Esophagus squamous epithelium (tissue), 5 donors: Measurements from ENCODE around the gene RASA3. TPM values are rescaled to one million over a fixed set of nuclear protein-coding genes. Genes with fewer than 3 reads are reported as not detected.
"Not testable (repeated sequence)": the region's sequence is repeated elsewhere in the genome, so short reads cannot be mapped to it uniquely, and the experiment has no call there.

ENCODE experiments used
- DNase-seq: peaks from one replicate; lab custom pipeline; 2025; lab: John Stamatoyannopoulos, UW
- H3K27ac ChIP-seq, 4 donors: fragments of 200-600 bp; sonication (generic); one replicate each; pipeline ENCODE4 v1.5.1; 2016 to 2019; ENCODE audit warnings: mild to moderate bottlenecking in 1 of 4
- H3K27me3 ChIP-seq, 4 donors: fragments of 200-600 bp; sonication (generic); 1 replicate in 3 of 4; 2 replicates in 1 of 4; pipeline versions ENCODE4 v1.5.1 to v1.6.0; 2017 to 2021; ENCODE audit warnings: antibody characterized with exemption in 1 of 4
- H3K36me3 ChIP-seq, 3 donors: fragments of 200-600 bp; sonication (generic); one replicate each; pipeline ENCODE4 v1.5.1; 2016 to 2019
- H3K4me1 ChIP-seq, 3 donors: fragments of 200-600 bp; sonication (generic); one replicate each; pipeline ENCODE4 v1.5.1; 2017 to 2019
- H3K4me3 ChIP-seq, 4 donors: fragments of 200-600 bp; sonication (generic); 1 replicate in 3 of 4; 2 replicates in 1 of 4; pipeline ENCODE4 v1.5.1; 2016 to 2019; ENCODE audit warnings: mild to moderate bottlenecking in 2 of 4, moderate library complexity in 1 of 4
- H3K9me3 ChIP-seq, 3 donors: fragments of 200-600 bp; sonication (generic); one replicate each; pipeline ENCODE4 v1.5.1; 2016 to 2019
- POLR2A ChIP-seq, 4 donors: fragments of 450-650 bp; IDR thresholded peaks; one replicate each; pipeline ENCODE4 v1.6.1; 2017; ENCODE audit warnings: antibody characterized with exemption in 4 of 4, mild to moderate bottlenecking in 4 of 4, moderate library complexity in 3 of 4
- WGBS, 2 donors: methylation state at CpG; one replicate each; pipeline ENCODE4 v1.1.5; 2018; 5-methylcytosine and 5-hydroxymethylcytosine counted together
- intact Hi-C: fragments of 100-400 bp; cut with DNase I; formaldehyde crosslinking; loops from one replicate; pipeline ENCODE4 v1.15.0; 2022
- total RNA-seq, 4 donors: library from RNA; depleted of rRNA; stranded (reverse); fragments of >200 nt; gene quantifications; one replicate each; pipeline ENCODE4 v1.1.0, GENCODE V29; 2016
- TF ChIP-seq, protein P1 (sequence below), 6 experiments: fragments of 450-650 bp in 4 of 6; fragments of 200-600 bp in 2 of 6; sonication (generic) in 2 of 6; IDR thresholded peaks; one replicate each; pipeline ENCODE4 v1.5.1; 2016 to 2019; ENCODE audit warnings: antibody characterized with exemption in 6 of 6, mild to moderate bottlenecking in 4 of 6, moderate library complexity in 4 of 6
- donor health status: DM: yes; HTN: yes; CAD: no.

The RASA3 gene
- total RNA-seq, 4 donors from 2014 or later: 1.4 to 8.8 (median 3.1) TPM

DNA sequence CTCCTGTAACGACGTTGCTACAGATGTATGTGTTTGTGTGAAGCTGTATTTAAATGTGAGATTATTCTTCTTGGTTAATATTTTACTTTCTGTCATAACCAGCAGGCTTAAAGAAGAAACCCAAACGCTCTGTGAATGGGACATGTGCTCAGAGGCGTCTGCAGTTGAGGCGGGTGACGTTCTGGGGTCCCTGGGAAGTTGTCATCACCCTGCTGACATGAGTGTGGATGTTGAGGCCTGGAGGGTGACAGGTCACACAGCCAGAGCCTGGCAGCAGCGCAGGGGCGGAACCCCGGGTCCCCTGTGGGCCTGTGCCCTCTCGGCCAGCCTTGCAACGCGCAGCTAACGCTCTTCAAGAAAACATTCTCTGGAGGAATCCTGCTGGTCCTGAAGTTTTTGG lies 16.6 kb downstream of the RASA3 start:
- H3K27ac ChIP-seq: peak overlapping the region in 3 of 4 donors; percentile 45 to 59 (median 54)
- WGBS, 2 donors: 82 to 95% methylated on average over 7 to 9 of the region's 13 CpGs
- no peaks in the 10 kb centered on the region for H3K27me3 ChIP-seq
- intact Hi-C loops: no loop called here
- H3K4me1 ChIP-seq: peaks cover 8 to 60% (median 18%) of the 10 kb centered on the region in 3 donors
- no peaks in the 10 kb centered on the region for H3K36me3 ChIP-seq
- no peak for DNase-seq
- no peak for TF ChIP-seq POLR2A (IDR thresholded peaks at IDR 0.05)
- TF ChIP-seq, protein P1, sequence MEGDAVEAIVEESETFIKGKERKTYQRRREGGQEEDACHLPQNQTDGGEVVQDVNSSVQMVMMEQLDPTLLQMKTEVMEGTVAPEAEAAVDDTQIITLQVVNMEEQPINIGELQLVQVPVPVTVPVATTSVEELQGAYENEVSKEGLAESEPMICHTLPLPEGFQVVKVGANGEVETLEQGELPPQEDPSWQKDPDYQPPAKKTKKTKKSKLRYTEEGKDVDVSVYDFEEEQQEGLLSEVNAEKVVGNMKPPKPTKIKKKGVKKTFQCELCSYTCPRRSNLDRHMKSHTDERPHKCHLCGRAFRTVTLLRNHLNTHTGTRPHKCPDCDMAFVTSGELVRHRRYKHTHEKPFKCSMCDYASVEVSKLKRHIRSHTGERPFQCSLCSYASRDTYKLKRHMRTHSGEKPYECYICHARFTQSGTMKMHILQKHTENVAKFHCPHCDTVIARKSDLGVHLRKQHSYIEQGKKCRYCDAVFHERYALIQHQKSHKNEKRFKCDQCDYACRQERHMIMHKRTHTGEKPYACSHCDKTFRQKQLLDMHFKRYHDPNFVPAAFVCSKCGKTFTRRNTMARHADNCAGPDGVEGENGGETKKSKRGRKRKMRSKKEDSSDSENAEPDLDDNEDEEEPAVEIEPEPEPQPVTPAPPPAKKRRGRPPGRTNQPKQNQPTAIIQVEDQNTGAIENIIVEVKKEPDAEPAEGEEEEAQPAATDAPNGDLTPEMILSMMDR (IDR thresholded peaks at IDR 0.05): no peak
- H3K4me3 ChIP-seq: no peak overlapping the region
- H3K9me3 ChIP-seq: no peaks in the 10 kb centered on the region

- 63% methylated on average over 17 to 20 of the region's 25 CpGs for WGBS, 2 donors
- Histone ChIP-seq H3K27me3 (no peaks in the 10 kb centered on the region), H3K4me1 (peaks cover 8 to 61% (median 21%) of the 10 kb centered on the region in 3 donors), H3K4me3 (no peak overlapping the region), H3K36me3 (no peaks in the 10 kb centered on the region), H3K27ac (peak overlapping the region in 3 of 4 donors; percentile 45 to 59 (median 54)), H3K9me3 (no peaks in the 10 kb centered on the region)
- intact Hi-C loops: no loop called here
- TF ChIP-seq, protein P1 (IDR thresholded peaks at IDR 0.05): no peak
- TF ChIP-seq POLR2A (IDR thresholded peaks at IDR 0.05): no peak
- DNase-seq: no peak
Observed at GRCh38 chr13:114115191-114115671, 17.2 kb downstream of the RASA3 start.

DNA sequence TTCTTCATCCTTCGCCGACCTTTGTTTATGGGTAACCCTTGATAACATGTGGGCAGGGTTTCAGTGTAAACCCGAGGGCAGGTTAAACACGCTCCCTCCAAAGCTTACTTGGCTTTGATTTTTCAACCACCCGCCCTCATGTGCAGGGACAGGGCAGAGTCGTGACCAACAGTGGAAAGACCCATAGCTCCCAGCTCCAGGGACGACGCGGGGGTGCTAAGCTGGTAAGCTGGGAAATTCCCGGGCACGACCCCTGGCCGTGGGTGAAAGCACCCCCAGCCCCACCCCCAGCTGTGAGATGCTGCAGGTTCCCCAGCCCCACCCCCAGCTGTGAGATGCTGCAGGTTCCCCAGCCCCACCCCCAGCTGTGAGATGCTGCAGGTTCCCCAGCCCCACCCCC lies 17.8 kb downstream of the RASA3 start:
- H3K4me3 ChIP-seq, H3K27me3 ChIP-seq, H3K9me3 ChIP-seq, H3K36me3 ChIP-seq, intact Hi-C loops, DNase-seq: not testable (repeated sequence)
- 73 to 89% methylated on average over 2 to 12 of the region's 12 CpGs for WGBS, 2 donors
- Histone ChIP-seq H3K27ac (peak overlapping the region in 2 of 4 donors; percentile 54 to 59), H3K4me1 (peaks cover 8 to 66% (median 27%) of the 10 kb centered on the region in 3 donors)

GRCh38 chr13:114114006-114114640 lies 18.3 kb downstream of the RASA3 start:
- H3K4me1 ChIP-seq: peaks cover 6 to 67% (median 31%) of the 10 kb centered on the region in 3 donors
- no peak for DNase-seq
- intact Hi-C loops: no loop called here

GRCh38 chr13:114113395-114113794 lies 19.0 kb downstream of the RASA3 start:
- H3K27me3 ChIP-seq, H3K27ac ChIP-seq, DNase-seq, H3K4me3 ChIP-seq, intact Hi-C loops, H3K36me3 ChIP-seq, H3K9me3 ChIP-seq: not testable (repeated sequence)
- H3K4me1 ChIP-seq: peaks cover 0 to 64% (median 24%) of the 10 kb centered on the region in 3 donors
- WGBS, 2 donors: 94 to 95% methylated on average over 6 to 13 of the region's 21 CpGs

More at GRCh38 chr13:114114006-114114640, 18.3 kb downstream of the RASA3 start:
- 89 to 96% methylated on average over 17 to 18 of the region's 18 CpGs for WGBS, 2 donors
- Histone ChIP-seq H3K27me3 (no peaks in the 10 kb centered on the region), H3K36me3 (no peaks in the 10 kb centered on the region), H3K4me3 (no peak overlapping the region), H3K9me3 (no peaks in the 10 kb centered on the region), H3K27ac (no peak overlapping the region)
- TF ChIP-seq, protein P1 (IDR thresholded peaks at IDR 0.05): no peak
- TF ChIP-seq POLR2A (IDR thresholded peaks at IDR 0.05): no peak

GRCh38 chr13:114112826-114113322 lies 19.5 kb downstream of the RASA3 start:
- Histone ChIP-seq H3K36me3 (no peaks in the 10 kb centered on the region), H3K27ac (peak overlapping the region in 3 of 4 donors; percentile 60 to 82 (median 70)), H3K9me3 (no peaks in the 10 kb centered on the region), H3K27me3 (no peaks in the 10 kb centered on the region), H3K4me1 (peaks cover 0 to 61% (median 22%) of the 10 kb centered on the region in 3 donors), H3K4me3 (no peak overlapping the region)
- intact Hi-C loops: no loop called here
- 76 to 78% methylated on average over 6 to 12 of the region's 12 CpGs for WGBS, 2 donors
- DNase-seq: no peak
- TF ChIP-seq POLR2A (IDR thresholded peaks at IDR 0.05): no peak
- TF ChIP-seq, protein P1 (IDR thresholded peaks at IDR 0.05): no peak
